Thoracic aorta (tissue), 2 donors: ENCODE measurements around the gene HOXB8. TPM values are rescaled to one million over a fixed set of nuclear protein-coding genes. Genes with fewer than 3 reads are reported as not detected.

Experiments used
- ATAC-seq: fragments of 150-250 bp; one replicate; pipeline ENCODE4 v1.8.0; 2017; ENCODE audit warnings: low read depth; ENCODE audit not compliant: insufficient number of reproducible peaks, low FRiP score
- DNase-seq: peaks from one replicate; pipeline ENCODE4 v3.0.0-alpha.2; 2020; ENCODE audit warnings: low spot score
- H3K27ac ChIP-seq, 2 donors: fragments of 200-600 bp; sonication (generic); 1 replicate in 1 of 2; 2 replicates in 1 of 2; pipeline ENCODE4 v1.5.1; 2016; ENCODE audit warnings: mild to moderate bottlenecking in 2 of 2, moderate library complexity in 2 of 2
- H3K27me3 ChIP-seq: fragments of 200-600 bp; sonication (generic); replicated peaks from 2 replicates; pipeline ENCODE4 v1.6.0; 2016; ENCODE audit warnings: mild to moderate bottlenecking; ENCODE audit not compliant: insufficient read depth
- H3K36me3 ChIP-seq: fragments of 200-600 bp; sonication (generic); one replicate; pipeline ENCODE4 v1.5.1; 2016
- H3K4me1 ChIP-seq, 2 donors: fragments of 200-600 bp; sonication (generic); 1 replicate in 1 of 2; 2 replicates in 1 of 2; pipeline versions ENCODE4 v1.5.1 to v1.6.0; 2016; ENCODE audit warnings: low read depth in 2 of 2, mild to moderate bottlenecking in 1 of 2; ENCODE audit not compliant: control insufficient read depth in 1 of 2
- H3K4me3 ChIP-seq: fragments of 200-600 bp; sonication (generic); 2 replicates; pipeline ENCODE4 v1.5.1; 2016; ENCODE audit warnings: mild to moderate bottlenecking
- H3K9me3 ChIP-seq: fragments of 200-600 bp; sonication (generic); 2 replicates; pipeline ENCODE4 v1.5.1; 2016
- total RNA-seq, 2 donors: library from RNA; depleted of rRNA; stranded (reverse); fragments of >200 nt; gene quantifications; one replicate each; pipeline versions ENCODE4 v1.1.0 to v1.2.3, GENCODE V29; 2016
- TF ChIP-seq, protein P1 (sequence below): fragments of 200-600 bp; sonication (generic); IDR thresholded peaks from one replicate; pipeline ENCODE4 v1.5.1; 2019; ENCODE audit warnings: antibody characterized with exemption

The HOXB8 gene
- total RNA-seq, 2 donors from 2014 or later = 1.4 TPM; not detected in 1

DNA sequence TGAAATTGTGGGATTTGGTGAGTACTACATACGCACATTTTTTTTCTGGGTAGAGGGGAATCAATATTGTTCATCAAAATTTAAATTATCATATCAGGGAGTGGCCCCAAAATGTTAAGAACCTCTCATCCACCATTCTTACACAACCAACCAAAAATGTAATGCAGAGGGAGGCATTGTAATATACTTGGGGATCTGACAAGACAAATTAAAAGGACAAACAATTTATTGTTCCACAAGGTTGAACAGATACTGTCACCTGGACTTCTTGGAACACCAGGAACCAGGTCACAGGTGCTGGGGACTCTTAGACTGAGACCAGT is 25.7 kb upstream of the HOXB8 start:
- DNase-seq = no peak
- H3K27me3 ChIP-seq = peaks cover 25% of the 10 kb centered on the region

DNA sequence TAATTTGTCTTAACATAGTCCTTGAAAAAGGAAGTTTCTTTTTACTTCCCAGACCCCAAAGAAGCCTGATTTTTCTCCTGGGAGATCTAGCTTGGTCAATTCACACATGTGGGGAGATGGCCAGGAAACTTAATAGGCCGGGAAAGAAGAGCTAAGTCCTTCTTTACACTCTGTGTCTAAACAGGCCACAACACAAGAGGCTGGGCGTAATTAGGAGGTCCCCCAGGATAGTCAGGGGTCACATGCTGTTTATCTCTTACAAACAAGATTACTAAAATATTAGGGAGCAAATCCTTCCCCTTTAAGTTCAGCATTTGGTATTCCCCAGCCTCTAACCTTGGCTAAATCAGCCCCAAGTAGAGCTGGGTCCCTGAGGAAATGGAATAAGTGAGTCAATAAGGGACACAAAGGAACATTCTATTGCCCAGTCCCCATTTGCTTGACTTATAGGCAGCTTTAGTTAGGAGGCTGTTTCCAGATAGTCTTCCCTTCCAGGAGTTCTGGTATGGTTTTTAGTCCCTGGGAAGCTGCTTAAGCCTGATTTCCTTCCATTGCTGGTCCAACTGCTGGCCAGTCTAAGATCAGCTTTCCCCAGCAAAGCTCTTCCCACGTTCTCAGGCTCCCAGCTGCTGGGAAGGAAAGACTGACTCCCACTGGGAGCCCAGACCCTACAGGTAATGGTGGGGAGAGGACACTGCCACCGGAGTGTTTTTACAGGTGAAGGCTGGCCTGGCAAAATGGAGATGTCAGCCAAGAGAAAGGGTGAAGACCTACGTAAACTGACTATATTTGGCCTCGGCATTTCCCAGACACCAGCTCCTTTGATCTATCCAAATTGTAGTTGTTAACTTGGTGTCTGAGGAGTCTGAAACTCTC is 25.1 kb upstream of the HOXB8 start:
- no peak overlapping the region for H3K27ac ChIP-seq
- TF ChIP-seq, protein P1, sequence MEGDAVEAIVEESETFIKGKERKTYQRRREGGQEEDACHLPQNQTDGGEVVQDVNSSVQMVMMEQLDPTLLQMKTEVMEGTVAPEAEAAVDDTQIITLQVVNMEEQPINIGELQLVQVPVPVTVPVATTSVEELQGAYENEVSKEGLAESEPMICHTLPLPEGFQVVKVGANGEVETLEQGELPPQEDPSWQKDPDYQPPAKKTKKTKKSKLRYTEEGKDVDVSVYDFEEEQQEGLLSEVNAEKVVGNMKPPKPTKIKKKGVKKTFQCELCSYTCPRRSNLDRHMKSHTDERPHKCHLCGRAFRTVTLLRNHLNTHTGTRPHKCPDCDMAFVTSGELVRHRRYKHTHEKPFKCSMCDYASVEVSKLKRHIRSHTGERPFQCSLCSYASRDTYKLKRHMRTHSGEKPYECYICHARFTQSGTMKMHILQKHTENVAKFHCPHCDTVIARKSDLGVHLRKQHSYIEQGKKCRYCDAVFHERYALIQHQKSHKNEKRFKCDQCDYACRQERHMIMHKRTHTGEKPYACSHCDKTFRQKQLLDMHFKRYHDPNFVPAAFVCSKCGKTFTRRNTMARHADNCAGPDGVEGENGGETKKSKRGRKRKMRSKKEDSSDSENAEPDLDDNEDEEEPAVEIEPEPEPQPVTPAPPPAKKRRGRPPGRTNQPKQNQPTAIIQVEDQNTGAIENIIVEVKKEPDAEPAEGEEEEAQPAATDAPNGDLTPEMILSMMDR = no peak
- ATAC-seq (no peak), DNase-seq (no peak)
- no peaks in the 10 kb centered on the region for H3K36me3 ChIP-seq
- H3K4me1 ChIP-seq = no peaks in the 10 kb centered on the region
- H3K4me3 ChIP-seq = no peak overlapping the region
- peaks cover 25% of the 10 kb centered on the region for H3K27me3 ChIP-seq
- no peaks in the 10 kb centered on the region for H3K9me3 ChIP-seq

More for the DNA sequence above, 25.7 kb upstream of the HOXB8 start:
- Histone ChIP-seq H3K4me1 (no peaks in the 10 kb centered on the region), H3K27ac (no peak overlapping the region), H3K4me3 (no peak overlapping the region), H3K9me3 (no peaks in the 10 kb centered on the region), H3K36me3 (no peaks in the 10 kb centered on the region)
- ATAC-seq = no peak
- TF ChIP-seq, protein P1 = no peak

DNA sequence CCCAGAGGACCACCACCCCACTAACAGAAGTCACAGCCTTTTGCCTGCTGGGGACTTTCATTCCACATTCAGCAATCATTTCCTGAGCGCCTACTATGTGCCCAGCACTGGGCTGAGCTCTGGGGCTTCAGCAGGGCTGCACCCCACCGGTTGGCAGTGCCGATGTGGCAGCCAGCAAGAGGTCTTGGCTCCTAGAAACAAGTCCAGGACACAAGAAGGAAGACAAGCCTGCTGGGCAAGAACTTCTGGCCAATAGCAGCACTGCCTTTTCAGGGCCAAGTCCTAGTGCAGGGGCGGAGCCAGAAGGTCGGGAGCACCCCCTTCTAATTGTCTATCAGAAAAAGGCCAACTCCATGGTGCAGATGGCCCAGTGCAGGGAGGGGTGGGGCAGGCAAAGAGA is 24.0 kb upstream of the HOXB8 start:
- no peak overlapping the region for H3K4me3 ChIP-seq
- H3K27ac ChIP-seq = no peak overlapping the region
- H3K36me3 ChIP-seq = no peaks in the 10 kb centered on the region
- TF ChIP-seq, protein P1 = no peak
- no peak for DNase-seq
- peaks cover 33% of the 10 kb centered on the region for H3K27me3 ChIP-seq
- no peaks in the 10 kb centered on the region for H3K4me1 ChIP-seq
- no peaks in the 10 kb centered on the region for H3K9me3 ChIP-seq
- ATAC-seq = no peak

DNA sequence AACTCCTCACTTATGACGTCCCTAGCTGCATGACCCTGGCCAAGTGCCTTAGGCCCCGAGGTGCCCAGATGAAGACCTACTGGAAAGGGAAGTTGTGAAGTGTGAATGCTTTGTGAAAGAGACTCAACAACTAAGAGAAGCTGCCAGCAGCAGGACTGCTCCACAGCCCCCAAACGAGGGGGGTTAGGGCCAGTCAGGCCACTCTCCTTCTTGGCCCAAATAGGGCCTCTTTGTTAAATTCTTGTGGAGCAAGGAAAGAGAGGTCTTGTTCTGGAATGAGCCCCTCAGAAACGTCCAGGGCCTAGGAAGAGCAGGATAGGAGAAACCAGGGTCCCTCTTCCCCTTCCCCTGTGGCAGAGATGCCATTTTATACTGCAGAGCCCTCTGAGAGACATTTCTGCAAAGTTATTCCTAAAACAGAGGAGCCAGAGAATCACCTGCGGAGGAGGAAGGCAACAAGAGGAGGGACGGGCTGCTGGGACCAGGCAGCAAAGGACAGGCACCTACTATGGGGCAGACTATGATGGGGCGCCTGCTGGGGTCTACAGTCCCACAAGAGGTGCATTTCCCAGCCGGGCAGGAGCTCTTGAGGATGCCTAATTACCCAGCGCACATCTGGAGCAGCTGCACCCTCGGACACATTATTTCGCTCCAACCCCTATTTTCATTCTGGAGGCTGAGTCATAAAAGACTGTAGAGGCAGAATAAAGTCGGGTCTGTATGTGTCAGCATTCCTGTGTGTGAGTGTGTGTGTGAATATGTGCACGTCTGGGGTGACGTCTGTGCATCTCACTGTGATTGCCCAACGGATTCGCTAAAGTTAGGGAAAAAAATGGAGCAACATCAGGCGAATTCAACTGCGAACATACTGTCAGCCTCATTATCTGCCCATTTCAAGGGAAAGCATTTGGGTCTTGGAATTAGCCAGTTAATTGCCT is 22.5 kb upstream of the HOXB8 start:
- TF ChIP-seq, protein P1 = no peak
- Histone ChIP-seq H3K36me3 (no peaks in the 10 kb centered on the region), H3K4me3 (no peak overlapping the region), H3K9me3 (no peaks in the 10 kb centered on the region), H3K4me1 (no peaks in the 10 kb centered on the region), H3K27me3 (peaks cover 38% of the 10 kb centered on the region), H3K27ac (no peak overlapping the region)
- ATAC-seq (no peak), DNase-seq (no peak)
